Stomach smooth muscle (tissue), 2 donors: ENCODE measurements around the gene ANGPTL2.

Experiments used
- H3K27ac ChIP-seq: one replicate; pipeline ENCODE4 v1.7.0; 2013; ENCODE audit warnings: mild to moderate bottlenecking, low read length, inconsistent platforms
- H3K27me3 ChIP-seq, 2 donors: one replicate each; pipeline ENCODE4 v1.7.0; 2013; ENCODE audit warnings: low read length in 2 of 2; ENCODE audit not compliant: insufficient read depth in 2 of 2, control insufficient read depth in 1 of 2
- H3K36me3 ChIP-seq, 2 donors: one replicate each; pipeline ENCODE4 v1.7.0; 2013; ENCODE audit warnings: low read length in 2 of 2; ENCODE audit not compliant: control insufficient read depth in 2 of 2, insufficient read depth in 2 of 2
- H3K4me1 ChIP-seq: one replicate; pipeline ENCODE4 v1.7.0; 2013; ENCODE audit warnings: low read length; ENCODE audit not compliant: control insufficient read depth, insufficient read depth
- H3K4me3 ChIP-seq, 2 donors: one replicate each; pipeline ENCODE4 v1.7.0; 2013; ENCODE audit warnings: low read length in 2 of 2
- H3K9ac ChIP-seq, 2 donors: one replicate each; pipeline ENCODE4 v1.7.0; 2013; ENCODE audit warnings: low read length in 2 of 2, mild to moderate bottlenecking in 1 of 2
- H3K9me3 ChIP-seq, 2 donors: one replicate each; pipeline ENCODE4 v1.7.0; 2013; ENCODE audit warnings: low read length in 2 of 2; ENCODE audit not compliant: control insufficient read depth in 2 of 2
- donor health status: healthy.
- donor health status: Pancreatic carcinoma.

The ANGPTL2 gene

GRCh38 chr9:127165116-127165515 lies 42.7 kb upstream of the ANGPTL2 start:
- no peaks in the 10 kb centered on the region for H3K9me3 ChIP-seq
- H3K4me1 ChIP-seq: peaks cover 20% of the 10 kb centered on the region
- H3K36me3 ChIP-seq: peaks cover 0 to 4% of the 10 kb centered on the region in 2 donors

DNA sequence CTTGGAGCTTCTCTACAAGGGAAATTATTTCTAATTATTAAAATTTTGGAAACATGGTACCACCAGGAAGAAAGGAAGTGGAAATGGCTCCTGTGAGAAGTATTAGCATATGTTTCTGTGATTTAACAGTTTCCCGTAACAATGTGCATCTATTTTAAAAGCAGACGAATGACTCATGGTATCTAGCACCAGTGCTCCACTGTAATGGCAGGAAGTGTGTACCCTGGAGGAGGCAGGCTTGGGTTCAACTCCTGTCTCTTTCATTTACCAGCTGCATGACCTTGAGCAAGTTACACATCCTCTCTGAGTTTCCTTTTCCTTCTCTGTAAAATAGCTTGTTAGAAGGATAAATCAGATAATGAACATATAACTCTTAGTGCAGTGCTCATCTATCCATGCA lies 41.0 kb upstream of the ANGPTL2 start:
- peaks cover 0 to 4% of the 10 kb centered on the region in 2 donors for H3K36me3 ChIP-seq
- H3K27ac ChIP-seq: no peak overlapping the region
- H3K9ac ChIP-seq: no peak overlapping the region
- peaks cover 31% of the 10 kb centered on the region for H3K4me1 ChIP-seq
- H3K4me3 ChIP-seq: no peak overlapping the region
- no peaks in the 10 kb centered on the region for H3K9me3 ChIP-seq
- no peaks in the 10 kb centered on the region for H3K27me3 ChIP-seq

More at GRCh38 chr9:127165116-127165515, 42.7 kb upstream of the ANGPTL2 start:
- Histone ChIP-seq H3K27ac (no peak overlapping the region), H3K9ac (no peak overlapping the region), H3K27me3 (no peaks in the 10 kb centered on the region), H3K4me3 (no peak overlapping the region)

- H3K4me1 ChIP-seq: peaks cover 31% of the 10 kb centered on the region
- H3K9ac ChIP-seq: no peak overlapping the region
- no peaks in the 10 kb centered on the region for H3K9me3 ChIP-seq
- peaks cover 0 to 3% of the 10 kb centered on the region in 2 donors for H3K36me3 ChIP-seq
- H3K4me3 ChIP-seq: no peak overlapping the region
- no peaks in the 10 kb centered on the region for H3K27me3 ChIP-seq
- H3K27ac ChIP-seq: no peak overlapping the region
These were observed 40.5 kb upstream of the ANGPTL2 start for GRCh38 chr9:127162864-127163365.

GRCh38 chr9:127162046-127162863 lies 39.8 kb upstream of the ANGPTL2 start:
- Histone ChIP-seq H3K9me3 (no peaks in the 10 kb centered on the region), H3K9ac (no peak overlapping the region)

GRCh38 chr9:127161081-127161624 lies 38.7 kb upstream of the ANGPTL2 start:
- Histone ChIP-seq H3K9me3 (no peaks in the 10 kb centered on the region), H3K36me3 (no peaks in the 10 kb centered on the region), H3K27me3 (no peaks in the 10 kb centered on the region), H3K27ac (no peak overlapping the region), H3K4me3 (no peak overlapping the region), H3K4me1 (peaks cover 31% of the 10 kb centered on the region), H3K9ac (no peak overlapping the region)

More at GRCh38 chr9:127162046-127162863, 39.8 kb upstream of the ANGPTL2 start:
- Histone ChIP-seq H3K4me3 (no peak overlapping the region), H3K36me3 (no peaks in the 10 kb centered on the region), H3K27me3 (no peaks in the 10 kb centered on the region), H3K4me1 (peaks cover 31% of the 10 kb centered on the region), H3K27ac (no peak overlapping the region)

DNA sequence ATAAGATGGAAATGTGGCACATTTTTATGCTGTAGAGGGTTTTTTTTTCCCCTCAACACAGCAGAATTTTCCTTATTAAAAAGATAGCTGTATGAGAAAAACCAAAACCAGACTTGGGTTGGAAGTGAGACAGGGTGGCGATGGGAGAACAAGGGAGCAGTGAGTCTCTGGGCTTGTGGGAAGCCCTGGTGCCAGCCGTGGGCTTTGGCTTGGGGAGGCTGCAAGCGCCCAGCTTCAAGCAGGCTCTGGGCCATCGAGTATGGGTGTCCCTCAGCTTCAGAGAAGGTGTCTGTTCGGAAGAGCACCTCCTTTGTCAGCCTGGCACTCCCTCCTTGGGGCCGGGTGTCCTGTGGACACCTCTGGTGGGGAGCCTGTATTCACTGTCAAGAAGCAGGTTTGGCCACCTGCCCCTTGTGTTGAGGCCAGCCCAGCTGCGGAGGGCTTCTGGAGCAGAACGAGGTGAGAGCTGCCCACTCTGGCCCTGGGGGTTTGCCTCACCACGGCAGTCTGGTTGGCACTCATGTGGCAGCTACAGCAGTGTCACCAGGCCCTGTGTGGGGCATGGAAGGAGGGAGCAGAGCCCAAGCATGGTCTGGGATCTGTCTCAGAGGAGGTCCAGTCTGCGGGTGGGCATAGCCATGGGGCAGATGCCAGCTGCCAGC lies 37.6 kb upstream of the ANGPTL2 start:
- Histone ChIP-seq H3K27ac (no peak overlapping the region), H3K4me1 (peaks cover 38% of the 10 kb centered on the region), H3K27me3 (no peaks in the 10 kb centered on the region), H3K9ac (no peak overlapping the region), H3K9me3 (no peaks in the 10 kb centered on the region), H3K36me3 (no peaks in the 10 kb centered on the region), H3K4me3 (no peak overlapping the region)

GRCh38 chr9:127159325-127159801 lies 36.9 kb upstream of the ANGPTL2 start:
- Histone ChIP-seq H3K4me3 (peak overlapping the region; percentile 17 to 45), H3K9me3 (no peaks in the 10 kb centered on the region), H3K9ac (peak overlapping the region in 1 of 2 donors; percentile 26), H3K27me3 (no peaks in the 10 kb centered on the region), H3K4me1 (peaks cover 44% of the 10 kb centered on the region), H3K27ac (peak overlapping the region; percentile 4), H3K36me3 (no peaks in the 10 kb centered on the region)

DNA sequence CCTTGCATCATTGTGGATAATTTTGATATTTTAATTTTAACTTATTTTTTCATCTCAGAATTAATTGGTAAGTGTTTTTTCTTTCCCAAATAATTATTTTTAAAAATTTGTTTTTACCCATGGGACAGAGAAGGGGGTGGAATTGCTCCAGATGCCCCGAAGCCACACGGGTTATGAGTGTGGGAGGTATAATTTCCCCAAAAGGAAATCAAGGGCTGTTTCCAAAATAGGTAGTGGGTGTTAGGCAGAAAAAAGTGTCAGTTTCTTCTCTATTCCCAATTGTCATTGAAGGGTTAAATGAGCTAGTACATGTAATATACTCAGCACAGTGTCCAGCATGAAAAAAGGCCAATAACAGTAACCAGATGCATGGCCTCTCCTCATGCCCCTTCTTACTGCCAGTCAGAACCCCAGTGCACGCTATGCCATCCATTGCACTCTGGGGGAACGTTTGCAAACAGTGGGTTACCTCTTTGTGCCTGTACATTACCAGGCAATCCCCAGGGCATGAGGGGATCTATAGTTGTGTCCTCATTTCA lies 36.4 kb upstream of the ANGPTL2 start:
- Histone ChIP-seq H3K4me3 (peak overlapping the region; percentile 17 to 45), H3K27ac (peak overlapping the region; percentile 4), H3K9ac (peak overlapping the region in 1 of 2 donors; percentile 26), H3K9me3 (no peaks in the 10 kb centered on the region), H3K27me3 (no peaks in the 10 kb centered on the region), H3K36me3 (no peaks in the 10 kb centered on the region), H3K4me1 (peaks cover 48% of the 10 kb centered on the region)

DNA sequence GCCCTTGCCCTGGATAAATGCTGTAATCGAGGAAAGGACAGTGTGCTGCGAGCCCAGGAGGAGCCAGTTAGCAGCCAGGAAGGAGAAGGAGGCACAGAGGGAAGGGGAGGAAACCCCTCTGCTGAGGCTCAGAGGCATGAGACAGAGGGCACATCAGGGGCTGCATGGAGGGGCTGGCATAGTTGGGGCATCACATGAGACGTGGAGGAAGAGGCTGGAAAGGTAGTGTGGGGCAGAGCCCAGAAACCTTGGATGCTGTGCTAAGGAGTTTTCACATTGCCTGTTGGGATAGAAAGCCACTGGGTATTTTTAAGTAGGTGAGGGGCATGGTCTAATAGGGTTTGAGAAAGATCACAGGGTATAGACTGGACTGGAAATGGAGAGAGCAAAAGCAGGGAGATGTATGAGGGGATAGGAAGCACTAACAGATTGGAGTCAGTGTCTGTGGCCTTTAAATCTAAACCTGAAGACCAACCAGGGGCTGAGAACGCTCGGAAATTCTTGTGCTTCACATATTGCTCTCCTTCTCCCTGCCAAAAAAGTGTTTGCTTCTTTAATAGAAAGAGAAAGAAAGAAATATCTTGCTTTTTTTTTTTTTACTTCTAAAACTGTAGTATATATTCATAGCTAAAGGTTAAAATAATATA lies 33.0 kb upstream of the ANGPTL2 start:
- H3K36me3 ChIP-seq: no peaks in the 10 kb centered on the region
- H3K9ac ChIP-seq: peak overlapping the region; percentile 55 to 72
- peak overlapping the region; percentile 86 for H3K27ac ChIP-seq

More for the DNA sequence above, 33.0 kb upstream of the ANGPTL2 start:
- no peaks in the 10 kb centered on the region for H3K27me3 ChIP-seq
- no peaks in the 10 kb centered on the region for H3K9me3 ChIP-seq
- H3K4me3 ChIP-seq: peak overlapping the region; percentile 27 to 40
- peaks cover 32% of the 10 kb centered on the region for H3K4me1 ChIP-seq
